H1 (cell line): ENCODE data around the gene CPHXL. TPM values are rescaled to one million over a fixed set of nuclear protein-coding genes. Genes with fewer than 3 reads are reported as not detected.

ENCODE experiments used
- CTCF ChIA-PET: fragments of 300-600 bp; sonication (Branson Sonifier 250); formaldehyde crosslinking; loops from one replicate; lab custom pipeline; 2021; ENCODE audit not compliant: partially characterized antibody; lab: Charles Lee
- POLR2A ChIA-PET: fragments of 300-600 bp; sonication (Branson Sonifier 250); formaldehyde crosslinking; loops from one replicate; lab custom pipeline; 2021; ENCODE audit warnings: inconsistent platforms; ENCODE audit not compliant: partially characterized antibody; lab: Charles Lee
- DNase-seq, 2 experiments: peaks; one replicate each; pipeline versions ENCODE4 v3.0.0 to v3.0.0-alpha.2; 2010 to 2022; ENCODE audit warnings: low spot score in 2 of 2, low read depth in 1 of 2, mixed read lengths in 1 of 2
- FAIRE-seq: peaks from 2 replicates; lab custom pipeline; 2011; peaks lifted over from hg19 to GRCh38; lab: Jason Lieb, UNC
- H2AFZ ChIP-seq: 2 replicates; pipeline ENCODE4 v1.8.1; 2012; ENCODE audit warnings: low read length, inconsistent platforms
- H2AK5ac ChIP-seq: 2 replicates; pipeline ENCODE4 v1.6.1; 2013; ENCODE audit warnings: low read depth, low read length
- H2BK120ac ChIP-seq: replicated peaks from 2 replicates; pipeline ENCODE3; 2013; ENCODE audit warnings: low read depth, low read length, inconsistent platforms
- H2BK12ac ChIP-seq: 2 replicates; pipeline ENCODE4 v1.6.1; 2013; ENCODE audit warnings: low read depth, low read length
- H2BK15ac ChIP-seq: 2 replicates; pipeline ENCODE4 v1.6.1; 2013; ENCODE audit warnings: low read length
- H2BK20ac ChIP-seq: 2 replicates; pipeline ENCODE4 v1.6.1; 2013; ENCODE audit warnings: low read length
- H2BK5ac ChIP-seq: 2 replicates; pipeline ENCODE4 v1.6.1; 2013; ENCODE audit warnings: low read depth, low read length
- H3K14ac ChIP-seq: 2 replicates; pipeline ENCODE4 v1.6.1; 2013; ENCODE audit warnings: inconsistent platforms; ENCODE audit not compliant: insufficient read length
- H3K18ac ChIP-seq: 2 replicates; pipeline ENCODE4 v1.6.1; 2013; ENCODE audit warnings: low read length; ENCODE audit errors: extremely low read depth
- H3K23ac ChIP-seq: 2 replicates; pipeline ENCODE4 v1.6.1; 2013; ENCODE audit warnings: inconsistent platforms; ENCODE audit not compliant: insufficient read length
- H3K23me2 ChIP-seq: 2 replicates; pipeline ENCODE4 v1.6.1; 2013; ENCODE audit warnings: low read depth, low read length
- H3K27ac ChIP-seq: 2 replicates; pipeline ENCODE4 v1.6.1; 2011; ENCODE audit warnings: low read depth, low read length, inconsistent platforms
- H3K27me3 ChIP-seq, 4 experiments: replicated peaks in 1 of 4; 1 replicate in 1 of 4; 2 replicates in 3 of 4; pipeline versions ENCODE4 v1.6.1 to v1.8.1; 2011 to 2013; ENCODE audit warnings: low read length in 3 of 4, mild to moderate bottlenecking in 3 of 4, inconsistent platforms in 2 of 4, mixed read lengths in 2 of 4, moderate library complexity in 1 of 4; ENCODE audit not compliant: control insufficient read depth in 3 of 4, insufficient read depth in 3 of 4; ENCODE audit errors: extremely low read depth in 1 of 4
- H3K36me3 ChIP-seq, 4 experiments: 2 replicates each; pipeline versions ENCODE4 v1.6.1 to v1.8.1; 2011 to 2013; ENCODE audit warnings: mild to moderate bottlenecking in 4 of 4, low read length in 3 of 4, moderate library complexity in 2 of 4, control low read depth in 1 of 4, inconsistent platforms in 1 of 4; ENCODE audit not compliant: insufficient read depth in 4 of 4, control insufficient read depth in 2 of 4
- H3K4ac ChIP-seq: replicated peaks from 2 replicates; pipeline ENCODE3; 2013; ENCODE audit warnings: low read length, low read depth, mixed read lengths, inconsistent platforms; ENCODE audit not compliant: insufficient read length
- H3K4me1 ChIP-seq, 4 experiments: replicated peaks in 1 of 4; 1 replicate in 1 of 4; 2 replicates in 3 of 4; pipeline versions ENCODE4 v1.6.1 to v1.8.1; 2011 to 2013; ENCODE audit warnings: low read length in 3 of 4, inconsistent platforms in 2 of 4, mixed read lengths in 1 of 4; ENCODE audit not compliant: insufficient read depth in 4 of 4, control insufficient read depth in 3 of 4
- H3K4me2 ChIP-seq, 2 experiments: 2 replicates each; pipeline versions ENCODE4 v1.6.1 to v1.8.1; 2011 to 2013; ENCODE audit warnings: low read depth in 2 of 2, low read length in 2 of 2, control low read depth in 1 of 2, inconsistent platforms in 1 of 2, mild to moderate bottlenecking in 1 of 2; ENCODE audit not compliant: insufficient read depth in 1 of 2
- H3K4me3 ChIP-seq, 4 experiments: fragments of 200-600, 300-600 bp in 1 of 4; sonication (generic), shearing (Covaris generic), sonication (Bioruptor Twin) in 1 of 4; 2 replicates each; pipeline versions ENCODE4 v1.5.1 to v1.8.1; 2011 to 2016; ENCODE audit warnings: low read length in 4 of 4, low read depth in 3 of 4, control low read depth in 2 of 4, inconsistent platforms in 2 of 4, mild to moderate bottlenecking in 2 of 4, mixed read lengths in 1 of 4, moderate library complexity in 1 of 4; ENCODE audit not compliant: insufficient read depth in 2 of 4; ENCODE audit errors: extremely low read depth in 1 of 4
- H3K56ac ChIP-seq: replicated peaks from 2 replicates; pipeline ENCODE3; 2013; ENCODE audit warnings: low read depth, mild to moderate bottlenecking, mixed read lengths, low read length, inconsistent platforms; ENCODE audit not compliant: insufficient read length
- H3K79me1 ChIP-seq: 2 replicates; pipeline ENCODE4 v1.6.1; 2013; ENCODE audit warnings: low read depth, low read length, control low read depth
- H3K79me2 ChIP-seq, 2 experiments: 2 replicates each; pipeline versions ENCODE4 v1.6.1 to v1.8.1; 2012 to 2013; ENCODE audit warnings: low read length in 2 of 2, mild to moderate bottlenecking in 2 of 2, inconsistent platforms in 1 of 2; ENCODE audit not compliant: insufficient read depth in 2 of 2, control insufficient read depth in 1 of 2
- H3K9ac ChIP-seq, 4 experiments: replicated peaks in 1 of 4; 1 replicate in 1 of 4; 2 replicates in 3 of 4; pipeline versions ENCODE4 v1.6.1 to v1.8.1; 2011 to 2013; ENCODE audit warnings: low read depth in 3 of 4, low read length in 3 of 4, control low read depth in 2 of 4, mild to moderate bottlenecking in 2 of 4, moderate library complexity in 2 of 4, inconsistent platforms in 1 of 4; ENCODE audit errors: extremely low read depth in 1 of 4
- H3K9me3 ChIP-seq, 2 experiments: 2 replicates each; pipeline versions ENCODE4 v1.6.1 to v1.8.1; 2012 to 2013; ENCODE audit warnings: mild to moderate bottlenecking in 2 of 2, moderate library complexity in 2 of 2, control low read depth in 1 of 2, inconsistent platforms in 1 of 2, low read depth in 1 of 2, low read length in 1 of 2, mixed read lengths in 1 of 2; ENCODE audit not compliant: insufficient read depth in 2 of 2
- H4K20me1 ChIP-seq, 2 experiments: replicated peaks in 1 of 2; 2 replicates each; pipeline versions ENCODE3 to v1.8.1; 2011 to 2013; ENCODE audit warnings: inconsistent platforms in 2 of 2, low read length in 2 of 2, mild to moderate bottlenecking in 1 of 2; ENCODE audit not compliant: insufficient read depth in 2 of 2, control insufficient read depth in 1 of 2
- H4K5ac ChIP-seq: 2 replicates; pipeline ENCODE4 v1.6.1; 2013; ENCODE audit warnings: low read length, low read depth, mixed read lengths, inconsistent platforms; ENCODE audit not compliant: insufficient read length
- H4K8ac ChIP-seq: 2 replicates; pipeline ENCODE4 v1.8.0; 2013; ENCODE audit warnings: mild to moderate bottlenecking, moderate library complexity, low read length, inconsistent platforms; ENCODE audit not compliant: insufficient read depth; ENCODE audit errors: extremely low read depth
- H4K91ac ChIP-seq: replicated peaks from 2 replicates; pipeline ENCODE3; 2013; ENCODE audit warnings: low read length, mixed read lengths, inconsistent platforms; ENCODE audit not compliant: insufficient read length
- FOSL1 ChIP-seq: IDR thresholded peaks from 2 replicates; pipeline ENCODE4 v1.6.1; 2011; ENCODE audit warnings: mild to moderate bottlenecking, low read depth, low read length, moderate library complexity; ENCODE audit not compliant: insufficient read depth
- GTF2F1 ChIP-seq: IDR thresholded peaks from 2 replicates; pipeline ENCODE4 v1.6.1; 2012; ENCODE audit warnings: low read depth, low read length, improper control_type of control experiment, borderline replicate concordance
- RNF2 ChIP-seq: fragments of 200-900, 300-1000 bp; sonication (generic); IDR thresholded peaks from 2 replicates; pipeline ENCODE4 v1.7.1; 2016; ENCODE audit warnings: borderline replicate concordance, low read depth, mild to moderate bottlenecking, antibody characterized with exemption, low read length; ENCODE audit not compliant: poor library complexity, severe bottlenecking; ENCODE audit errors: missing control alignments
- WGBS, 2 experiments: shearing (Covaris generic) in 1 of 2; methylation state at CpG; one replicate each; pipeline versions ENCODE4 v1.1.6 to v1.1.7; 2013 to 2015; ENCODE audit warnings: low lambda C conversion rate in 2 of 2, mixed read lengths in 2 of 2, inconsistent platforms in 1 of 2, low coverage in 1 of 2, missing lambda C conversion rate in 1 of 2; ENCODE audit not compliant: insufficient replicate concordance in 2 of 2, insufficient coverage in 1 of 2, insufficient read length in 1 of 2; ENCODE audit errors: extremely low coverage in 1 of 2, missing lambda C conversion rate in 1 of 2; 5-methylcytosine and 5-hydroxymethylcytosine counted together
- polyA plus RNA-seq, 7 experiments: library from polyadenylated mRNA; depleted of rRNA in 3 of 7; stranded (reverse) in 5 of 7; unstranded in 2 of 7; fragments of >200 nt in 5 of 7; fragments of 200-250 nt in 2 of 7; gene quantifications; 1 replicate in 5 of 7; 2 replicates in 1 of 7; 4 replicates in 1 of 7; pipeline versions ENCODE4 v1.2.1 to v1.2.3, GENCODE V29; 2011 to 2013; ENCODE audit warnings: missing spikeins in 2 of 7, mixed read lengths in 2 of 7
- total RNA-seq: library from RNA; stranded (reverse); fragmentation: NEBNext Ultra II Directional; extraction: Animal tissue kit (Norgen Biotek cat#: 25700); gene quantifications from 2 replicates; pipeline ENCODE4 v1.2.1, GENCODE V29; 2021

The CPHXL gene
- total and polyA plus RNA-seq, 2 of the 8 experiments (the other 6 are each of a cell fraction or from before 2014, with no cell fraction given), result not detected

GRCh38 chr16:75750528-75750927 is 24.2 kb upstream of the CPHXL start:
- Histone ChIP-seq H3K36me3 (no peaks in the 10 kb centered on the region), H2BK120ac (no peak overlapping the region)

More at GRCh38 chr16:75750528-75750927, 24.2 kb upstream of the CPHXL start:
- no peak overlapping the region for H2AFZ ChIP-seq
- H3K14ac ChIP-seq, result no peak overlapping the region
- H3K79me1 ChIP-seq, result no peaks in the 10 kb centered on the region
- no peak overlapping the region for H3K56ac ChIP-seq
- no peak overlapping the region for H3K27ac ChIP-seq
- peaks cover 0 to 3% (median 0%) of the 10 kb centered on the region in 4 experiments; a peak in 1 of 7 replicates for H3K27me3 ChIP-seq
- no peak overlapping the region for H2BK15ac ChIP-seq
- H3K4me3 ChIP-seq, result no peak overlapping the region
- no peak overlapping the region for H2AK5ac ChIP-seq
- H3K9ac ChIP-seq, result no peak overlapping the region
- POLR2A ChIA-PET, result no interaction called here
- H3K23ac ChIP-seq, result no peak overlapping the region
- H2BK12ac ChIP-seq, result no peak overlapping the region
- 86% methylated on average over 3 of the region's 3 CpGs; no CpG with 5 or more reads in 1 of the 2 experiments for WGBS, 2 experiments
- no peak overlapping the region for H3K4me2 ChIP-seq
- H2BK20ac ChIP-seq, result no peak overlapping the region
- CTCF ChIA-PET, result interaction anchor here (0.6 kb wide), 1 partner anchor 152 kb away, joined by 3 read pairs; no protein-coding TSS in a partner anchor
- DNase-seq, result no peak
- H3K23me2 ChIP-seq, result no peaks in the 10 kb centered on the region
- no peaks in the 10 kb centered on the region for H4K20me1 ChIP-seq
- no peak overlapping the region for H2BK5ac ChIP-seq
- no peak overlapping the region for H4K5ac ChIP-seq
- no peaks in the 10 kb centered on the region for H3K4me1 ChIP-seq
- no peak overlapping the region for H3K4ac ChIP-seq
- no peak overlapping the region for H3K18ac ChIP-seq
- no peak for TF ChIP-seq FOSL1
- no peak for TF ChIP-seq GTF2F1
- TF ChIP-seq RNF2, result no peak
- H4K8ac ChIP-seq, result no peak overlapping the region
- no peak overlapping the region for H4K91ac ChIP-seq
- no peaks in the 10 kb centered on the region for H3K79me2 ChIP-seq
- H3K9me3 ChIP-seq, result peaks cover 7 to 13% of the 10 kb centered on the region in 2 experiments; a peak in 1 of 4 replicates
- FAIRE-seq, result no peak
